Transverse colon (tissue), 4 donors: ENCODE data around the gene CCNB1. TPM values are rescaled to one million over a fixed set of nuclear protein-coding genes. Genes with fewer than 3 reads are reported as not detected.

Source experiments
- DNase-seq: peaks from one replicate; pipeline ENCODE4 v3.0.0-alpha.2; 2019
- H3K27ac ChIP-seq, 4 donors: fragments of 200-600 bp; sonication (generic); 2 replicates each; pipeline ENCODE4 v1.5.1; 2016 to 2018; ENCODE audit warnings: inconsistent platforms in 4 of 4
- H3K27me3 ChIP-seq: fragments of 200-600 bp; sonication (generic); 2 replicates; pipeline ENCODE4 v1.5.1; 2017; ENCODE audit warnings: inconsistent platforms
- H3K36me3 ChIP-seq, 4 donors: fragments of 200-600 bp; sonication (generic); 2 replicates each; pipeline ENCODE4 v1.5.1; 2017 to 2019; ENCODE audit warnings: inconsistent platforms in 4 of 4
- H3K4me1 ChIP-seq, 4 donors: fragments of 200-600 bp; sonication (generic); 2 replicates each; pipeline ENCODE4 v1.5.1; 2017 to 2020; ENCODE audit warnings: inconsistent platforms in 4 of 4
- H3K4me3 ChIP-seq, 4 donors: fragments of 200-600 bp; sonication (generic); 1 replicate in 1 of 4; 2 replicates in 3 of 4; pipeline versions ENCODE4 v1.5.1 to v1.6.1; 2017 to 2019; ENCODE audit warnings: inconsistent platforms in 4 of 4
- H3K9me3 ChIP-seq, 2 donors: fragments of 200-600 bp; sonication (generic); 2 replicates each; pipeline ENCODE4 v1.5.1; 2017 to 2019; ENCODE audit warnings: inconsistent platforms in 2 of 2
- EP300 ChIP-seq: sonication (generic); formaldehyde crosslinking; IDR thresholded peaks from one replicate; pipeline ENCODE4 v1.6.1; 2017; ENCODE audit warnings: antibody characterized with exemption, low read depth
- POLR2A ChIP-seq: fragments of 450-650 bp; IDR thresholded peaks from one replicate; pipeline ENCODE4 v1.6.1; 2016; ENCODE audit warnings: antibody characterized with exemption, mild to moderate bottlenecking, moderate library complexity
- POLR2AphosphoS5 ChIP-seq, 3 donors: sonication (generic); formaldehyde crosslinking; IDR thresholded peaks; one replicate each; pipeline ENCODE4 v1.6.1; 2016; ENCODE audit warnings: antibody characterized with exemption in 3 of 3
- WGBS, 2 donors: methylation state at CpG; one replicate each; pipeline ENCODE4 v1.1.5; 2018; ENCODE audit warnings: low coverage in 1 of 2; 5-methylcytosine and 5-hydroxymethylcytosine counted together
- in situ Hi-C, 4 donors: fragments of 200-750 bp; cut with MboI; loops; one replicate each; pipeline versions ENCODE4 v1.15.0 to v1.15.1; 2017; ENCODE audit warnings: low sequenced_read_pairs in 3 of 4, low pct_ligation_motif_present in 1 of 4, low pct_unique_long_range_greater_than_20kb in 1 of 4
- intact Hi-C: fragments of 100-400 bp; cut with DNase I; formaldehyde crosslinking; loops from one replicate; pipeline ENCODE4 v1.15.1; 2023; ENCODE audit warnings: low total_unique reads
- total RNA-seq, 4 donors: library from RNA; depleted of rRNA; stranded (reverse); fragments of >200 nt; gene quantifications; one replicate each; pipeline ENCODE4 v1.1.0, GENCODE V29; 2016
- TF ChIP-seq, protein P1 (sequence below), 5 experiments: fragments of 200-600 bp in 3 of 5; fragments of 450-650 bp in 2 of 5; sonication (generic) in 3 of 5; IDR thresholded peaks; 1 replicate in 2 of 5; 2 replicates in 3 of 5; pipeline ENCODE4 v1.5.1; 2016 to 2017; ENCODE audit warnings: antibody characterized with exemption in 5 of 5, inconsistent platforms in 3 of 5, mild to moderate bottlenecking in 2 of 5, moderate library complexity in 1 of 5

The CCNB1 gene
- total RNA-seq, 4 donors from 2014 or later = 2.2 to 16.9 (median 6.3) TPM

- no peaks in the 10 kb centered on the region for H3K36me3 ChIP-seq
- DNase-seq = no peak
- H3K27ac ChIP-seq = no peak overlapping the region
- no peak for TF ChIP-seq EP300
- no peak for TF ChIP-seq POLR2A
- no peak for TF ChIP-seq POLR2AphosphoS5 (IDR thresholded peaks at IDR 0.05)
- TF ChIP-seq, protein P1, sequence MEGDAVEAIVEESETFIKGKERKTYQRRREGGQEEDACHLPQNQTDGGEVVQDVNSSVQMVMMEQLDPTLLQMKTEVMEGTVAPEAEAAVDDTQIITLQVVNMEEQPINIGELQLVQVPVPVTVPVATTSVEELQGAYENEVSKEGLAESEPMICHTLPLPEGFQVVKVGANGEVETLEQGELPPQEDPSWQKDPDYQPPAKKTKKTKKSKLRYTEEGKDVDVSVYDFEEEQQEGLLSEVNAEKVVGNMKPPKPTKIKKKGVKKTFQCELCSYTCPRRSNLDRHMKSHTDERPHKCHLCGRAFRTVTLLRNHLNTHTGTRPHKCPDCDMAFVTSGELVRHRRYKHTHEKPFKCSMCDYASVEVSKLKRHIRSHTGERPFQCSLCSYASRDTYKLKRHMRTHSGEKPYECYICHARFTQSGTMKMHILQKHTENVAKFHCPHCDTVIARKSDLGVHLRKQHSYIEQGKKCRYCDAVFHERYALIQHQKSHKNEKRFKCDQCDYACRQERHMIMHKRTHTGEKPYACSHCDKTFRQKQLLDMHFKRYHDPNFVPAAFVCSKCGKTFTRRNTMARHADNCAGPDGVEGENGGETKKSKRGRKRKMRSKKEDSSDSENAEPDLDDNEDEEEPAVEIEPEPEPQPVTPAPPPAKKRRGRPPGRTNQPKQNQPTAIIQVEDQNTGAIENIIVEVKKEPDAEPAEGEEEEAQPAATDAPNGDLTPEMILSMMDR (IDR thresholded peaks at IDR 0.05) = no peak
- H3K4me3 ChIP-seq = no peak overlapping the region
- no peaks in the 10 kb centered on the region for H3K9me3 ChIP-seq
- in situ Hi-C loops = no loop called here
- WGBS, 2 donors = 76 to 79% methylated on average over 2 of the region's 2 CpGs
- intact Hi-C loops = no loop called here
- H3K27me3 ChIP-seq = no peaks in the 10 kb centered on the region
- peaks cover 0 to 2% (median 0%) of the 10 kb centered on the region in 4 donors for H3K4me1 ChIP-seq
Observed at GRCh38 chr5:69212022-69212421, 45.1 kb downstream of the CCNB1 start.

DNA sequence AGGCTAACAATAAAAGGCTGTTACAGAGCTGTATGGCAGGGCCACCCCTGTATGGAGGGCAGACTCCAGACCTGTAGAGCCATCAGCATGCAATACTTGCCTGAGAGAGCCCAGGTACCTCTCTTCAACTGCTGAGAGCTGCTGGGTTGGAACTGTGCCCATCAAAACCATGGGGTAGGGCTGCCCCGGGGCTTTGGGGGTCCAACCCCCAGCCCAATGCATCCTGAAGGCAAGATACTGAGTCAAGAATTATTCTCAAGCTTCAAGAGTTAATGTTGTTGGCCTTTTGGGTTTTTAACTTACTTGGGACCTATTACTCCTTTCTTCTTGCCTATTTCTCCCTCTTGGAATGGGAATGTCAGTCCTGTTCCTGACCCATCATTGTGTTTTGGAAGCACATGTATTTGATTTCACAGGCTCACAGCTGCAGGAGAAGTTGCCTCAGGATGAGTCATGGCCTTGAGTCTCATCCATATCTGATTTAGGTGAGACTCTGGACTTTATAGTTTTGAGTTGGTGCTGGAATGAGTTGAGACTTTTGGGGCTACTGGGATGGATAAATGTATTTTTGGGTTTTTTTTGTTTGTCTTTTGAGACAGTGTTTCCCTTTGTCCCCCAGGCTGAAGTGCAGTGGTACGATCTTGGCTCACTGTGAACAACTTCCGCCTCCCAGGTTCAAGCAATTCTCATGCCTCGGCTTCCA lies 46.7 kb downstream of the CCNB1 start:
- H3K4me1 ChIP-seq = peaks cover under 1 to 8% (median 3%) of the 10 kb centered on the region in 4 donors
- H3K9me3 ChIP-seq = no peaks in the 10 kb centered on the region
- intact Hi-C loops (no loop called here), in situ Hi-C loops (no loop called here)
- no peaks in the 10 kb centered on the region for H3K27me3 ChIP-seq
- H3K4me3 ChIP-seq = no peak overlapping the region
- no peak for TF ChIP-seq POLR2AphosphoS5 (IDR thresholded peaks at IDR 0.05)
- TF ChIP-seq POLR2A = no peak
- TF ChIP-seq EP300 = no peak
- no peaks in the 10 kb centered on the region for H3K36me3 ChIP-seq
- WGBS, 2 donors = 97% methylated on average over 4 of the region's 4 CpGs; no CpG with 5 or more reads in 1 of the 2 donors
- DNase-seq = no peak
- no peak overlapping the region for H3K27ac ChIP-seq

DNA sequence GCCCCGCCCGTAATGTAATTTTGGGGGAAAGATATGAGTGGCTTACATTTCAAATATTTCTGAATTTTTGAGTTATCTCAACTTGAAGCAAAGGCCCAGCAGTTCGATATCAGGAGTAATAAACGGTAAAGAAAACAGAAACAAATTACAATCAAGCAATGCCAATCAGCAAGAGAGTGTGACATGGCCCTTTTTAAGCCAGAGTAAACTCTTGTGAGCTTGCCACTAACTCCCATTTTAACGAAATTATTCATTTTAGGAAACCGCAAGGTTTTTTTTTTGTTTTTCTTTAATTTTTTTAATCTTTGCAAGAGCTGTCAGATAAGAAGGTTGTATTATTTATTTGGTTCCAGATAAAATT lies 50.2 kb downstream of the CCNB1 start:
- in situ Hi-C loops = no loop called here
- no peaks in the 10 kb centered on the region for H3K9me3 ChIP-seq

DNA sequence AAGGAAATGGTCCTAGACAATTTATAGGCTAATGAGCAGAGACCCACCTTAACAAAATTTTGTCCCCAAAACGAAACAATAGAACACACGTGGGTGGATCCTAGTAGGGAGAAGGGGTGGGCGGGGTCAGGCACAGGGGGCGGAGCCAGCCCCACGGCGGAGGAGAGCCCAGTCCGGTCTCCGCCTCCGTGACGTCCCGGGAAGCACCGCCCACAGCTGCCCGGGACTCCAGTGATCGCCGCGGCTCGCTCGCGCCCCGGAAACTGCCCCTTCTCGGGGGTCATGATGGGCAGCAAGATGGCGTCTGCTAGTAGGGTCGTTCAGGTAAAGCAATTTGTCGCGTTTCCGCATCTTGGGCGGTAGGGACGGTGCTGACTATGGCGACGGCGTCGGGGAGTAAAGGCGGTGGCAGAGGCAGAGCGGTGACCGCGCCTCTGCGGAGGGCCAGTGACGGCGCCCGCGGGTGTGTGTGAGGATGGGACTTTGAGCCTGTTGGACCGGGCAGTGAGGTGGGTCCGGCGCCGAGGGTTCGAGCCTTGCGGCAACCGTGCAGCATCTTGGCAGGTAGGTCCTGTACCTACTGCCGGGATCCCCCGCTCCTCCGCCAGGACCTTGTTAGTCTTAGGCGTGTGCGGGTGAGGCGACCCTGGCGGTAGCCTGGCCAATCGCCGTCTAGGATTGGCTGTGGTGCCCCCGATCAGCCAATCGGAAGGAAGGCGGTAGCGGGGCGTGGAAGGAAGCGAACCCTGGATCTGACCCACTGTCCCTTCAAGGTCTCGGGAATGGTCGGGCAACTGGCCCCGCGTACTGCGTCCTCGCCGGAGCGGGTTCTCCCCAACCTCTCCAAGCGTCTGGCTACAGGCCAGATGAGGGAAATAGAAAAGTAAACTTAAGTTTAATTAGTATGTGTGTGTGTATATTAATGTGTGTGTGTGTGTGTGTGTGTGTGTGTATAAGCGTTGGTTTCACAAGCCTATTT lies 50.9 kb downstream of the CCNB1 start:
- in situ Hi-C loops = no loop called here
- H3K4me1 ChIP-seq = peaks cover 3 to 17% (median 11%) of the 10 kb centered on the region in 4 donors
- H3K36me3 ChIP-seq = no peaks in the 10 kb centered on the region
- peak; percentile 99 for DNase-seq
- no peaks in the 10 kb centered on the region for H3K27me3 ChIP-seq
- TF ChIP-seq, protein P1 (IDR thresholded peaks at IDR 0.05) = peak in 4 of 5 experiments; percentile 27 to 80 (median 46)
- peak; percentile 91 to 97 (median 92) for TF ChIP-seq POLR2AphosphoS5 (IDR thresholded peaks at IDR 0.05)
- no peak for TF ChIP-seq EP300
- TF ChIP-seq POLR2A = peak; percentile 95
- peak overlapping the region; percentile 79 to 98 (median 88) for H3K4me3 ChIP-seq
- peak overlapping the region; percentile 94 to 98 (median 97) for H3K27ac ChIP-seq
- 0 to 1% methylated on average over 7 to 67 of the region's 73 CpGs for WGBS, 2 donors
- H3K9me3 ChIP-seq = no peaks in the 10 kb centered on the region
- intact Hi-C loops = no loop called here

More for the DNA sequence above, 50.2 kb downstream of the CCNB1 start:
- Histone ChIP-seq H3K27me3 (no peaks in the 10 kb centered on the region), H3K4me1 (peaks cover 3 to 17% (median 11%) of the 10 kb centered on the region in 4 donors), H3K36me3 (no peaks in the 10 kb centered on the region), H3K27ac (peak overlapping the region; percentile 94 to 98 (median 97)), H3K4me3 (peak overlapping the region in 3 of 4 donors; percentile 79 to 98 (median 93))
- DNase-seq = no peak
- TF ChIP-seq, protein P1 (IDR thresholded peaks at IDR 0.05) = no peak
- TF ChIP-seq POLR2AphosphoS5 (IDR thresholded peaks at IDR 0.05) (no peak), POLR2A (no peak), EP300 (no peak)
- WGBS, 2 donors = 26 to 35% methylated on average over 6 of the region's 6 CpGs
- intact Hi-C loops = no loop called here
